HG03571 (cell line): ENCODE measurements around the gene SNAPC5.
"Not testable (repeated sequence)": the region's sequence is repeated elsewhere in the genome, so short reads cannot be mapped to it uniquely, and the experiment has no call there.

ENCODE experiments used
- ATAC-seq: cut with Tn5 transposase; IDR thresholded peaks from one replicate; pipeline ENCODE4 v1.9.1; 2021; ENCODE audit not compliant: unreplicated experiment

The SNAPC5 gene

GRCh38 chr15:66497502-66498455 lies at the start of gene SNAPC5:
Gene SNAPC5 (minus strand): TSS chr15:66497762. CDS start chr15:66497731, 31 bp downstream.
- ATAC-seq, result peak; percentile 78

- no peak for ATAC-seq
Measured at GRCh38 chr15:66545255-66545654, 47.7 kb upstream of the SNAPC5 start.

- ATAC-seq, result no peak
Measured at GRCh38 chr15:66542896-66543295, 45.3 kb upstream of the SNAPC5 start.

- ATAC-seq, result no peak
Measured at GRCh38 chr15:66535056-66535455, 37.5 kb upstream of the SNAPC5 start.

GRCh38 chr15:66524838-66525237 lies 27.3 kb upstream of the SNAPC5 start:
- no peak for ATAC-seq

- ATAC-seq, result no peak
Measured at GRCh38 chr15:66523926-66524325, 26.4 kb upstream of the SNAPC5 start.

- no peak for ATAC-seq
Measured at GRCh38 chr15:66515901-66516322, 18.4 kb upstream of the SNAPC5 start.

- no peak for ATAC-seq
Measured at GRCh38 chr15:66514586-66514985, 17.0 kb upstream of the SNAPC5 start.

- ATAC-seq, result no peak
Measured at GRCh38 chr15:66508293-66508883, 10.8 kb upstream of the SNAPC5 start.

- ATAC-seq, result no peak
Measured at GRCh38 chr15:66505818-66506217, 8.3 kb upstream of the SNAPC5 start.

GRCh38 chr15:66505430-66505811 lies 7.9 kb upstream of the SNAPC5 start:
- ATAC-seq, result no peak

GRCh38 chr15:66504563-66505429 lies 7.2 kb upstream of the SNAPC5 start, which contains the start of the genes RPL4 and ZWILCH:
Gene RPL4 (minus strand): TSS chr15:66504855. CDS start chr15:66504790, 65 bp downstream.
Gene ZWILCH (plus strand): TSS chr15:66505326. CDS start chr15:66505339, 13 bp downstream.
- ATAC-seq, result peak; percentile 63

- ATAC-seq, result no peak
Measured at GRCh38 chr15:66503780-66504562, 6.4 kb upstream of the SNAPC5 start.

- not testable (repeated sequence) for ATAC-seq
Measured at GRCh38 chr15:66503041-66503648, 5.6 kb upstream of the SNAPC5 start.

- no peak for ATAC-seq
Measured at GRCh38 chr15:66502491-66502890, 4.9 kb upstream of the SNAPC5 start.

GRCh38 chr15:66500346-66500745 lies 2.8 kb upstream of the SNAPC5 start:
- ATAC-seq, result not testable (repeated sequence)

- ATAC-seq, result no peak
Measured at GRCh38 chr15:66498501-66499386, 1.2 kb upstream of the SNAPC5 start.

GRCh38 chr15:66496951-66497501 lies 536 bp downstream of the SNAPC5 start:
- peak; percentile 12 for ATAC-seq
